Stimulated activated CD8-positive, alpha-beta memory T cell treated with anti-CD3 and anti-CD28 coated beads, Interleukin-12 subunit alpha, Interleukin-12 subunit beta, amount 100 ng/mL, for 4 hours (primary cell): ENCODE results near the gene RASA1.

Experiments used
- DNase-seq: peaks from one replicate; pipeline ENCODE4 v3.0.0-alpha.2; 2020; ENCODE audit warnings: low read depth

RASA1 gene

DNA sequence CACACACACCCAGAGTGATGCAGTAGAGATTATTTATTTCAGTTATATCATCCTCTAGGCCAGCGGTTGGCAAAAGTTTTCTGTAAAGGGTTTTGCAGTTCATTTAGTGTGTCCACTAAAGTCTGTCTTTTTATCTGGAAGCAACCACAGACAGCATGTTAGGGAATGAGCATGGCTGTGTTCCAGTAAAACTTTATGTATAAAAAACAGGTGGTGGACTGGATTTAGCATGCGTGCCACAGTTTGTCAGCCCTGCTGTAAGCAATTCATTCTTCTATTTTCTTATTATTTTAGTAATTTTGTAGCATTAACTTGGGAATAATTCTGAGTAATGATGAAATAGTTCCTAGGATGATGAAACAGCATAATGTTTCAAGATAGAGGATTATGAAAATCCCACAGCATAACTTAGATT lies 93.4 kb downstream of the RASA1 start:
- DNase-seq: no peak

DNA sequence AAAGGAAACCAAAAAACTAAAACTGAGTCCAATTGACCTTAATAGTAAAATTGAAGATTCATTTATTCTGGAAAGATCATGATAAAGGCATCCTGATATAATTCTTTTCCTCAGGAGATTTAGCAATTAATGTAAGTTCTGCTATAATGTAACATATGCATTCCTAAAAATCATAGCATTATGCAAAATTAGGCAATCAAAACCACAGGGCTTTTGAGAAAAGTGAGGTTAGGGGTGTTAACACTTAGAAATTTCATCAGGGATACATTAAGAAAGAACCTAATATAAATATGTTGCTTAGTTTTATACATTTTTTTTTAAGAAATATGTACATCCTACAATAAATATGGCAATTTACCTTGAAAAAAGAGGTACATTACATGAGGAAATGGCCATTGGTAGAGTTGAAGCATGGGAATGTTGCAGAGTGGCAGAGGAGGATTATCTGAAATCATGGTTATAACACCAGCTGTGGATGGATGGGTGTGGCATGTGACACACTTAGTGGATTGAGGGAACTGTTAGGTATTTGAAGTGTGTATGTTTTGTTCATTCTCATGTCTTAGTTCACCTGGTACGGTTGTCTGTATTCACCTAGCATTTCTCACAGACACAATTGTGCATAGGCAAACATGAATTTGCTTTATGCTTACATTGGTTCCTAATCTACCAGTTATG lies 94.0 kb downstream of the RASA1 start:
- DNase-seq: no peak

GRCh38 chr5:87367243-87367642 lies 99.6 kb downstream of the RASA1 start:
- DNase-seq: no peak

- DNase-seq: no peak
Measured at GRCh38 chr5:87368601-87369000, 100.9 kb downstream of the RASA1 start.

GRCh38 chr5:87369431-87369830 lies 101.7 kb downstream of the RASA1 start:
- no peak for DNase-seq

- DNase-seq: no peak
Measured at GRCh38 chr5:87372705-87373104, 105.0 kb downstream of the RASA1 start.

DNA sequence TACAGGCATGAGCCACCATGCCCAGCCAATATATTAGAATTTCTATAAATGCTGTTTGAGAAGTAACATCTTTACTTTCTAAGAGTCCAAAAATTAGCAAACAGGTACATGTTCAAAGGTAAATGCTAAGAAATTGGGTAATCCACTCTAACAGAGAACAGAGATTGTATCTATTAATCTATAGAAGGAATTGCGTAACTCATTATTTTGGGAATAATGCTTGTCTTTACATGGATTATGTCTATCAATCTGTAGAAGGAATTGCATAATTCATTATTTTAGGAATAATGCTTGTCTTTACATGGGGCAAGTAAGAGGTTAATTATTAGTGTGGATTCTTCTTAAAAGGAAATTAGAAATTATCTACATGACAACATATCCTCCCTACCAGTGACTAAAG lies 114.5 kb downstream of the RASA1 start:
- DNase-seq: no peak

- DNase-seq: no peak
Measured at GRCh38 chr5:87383216-87383615, 115.5 kb downstream of the RASA1 start.

DNA sequence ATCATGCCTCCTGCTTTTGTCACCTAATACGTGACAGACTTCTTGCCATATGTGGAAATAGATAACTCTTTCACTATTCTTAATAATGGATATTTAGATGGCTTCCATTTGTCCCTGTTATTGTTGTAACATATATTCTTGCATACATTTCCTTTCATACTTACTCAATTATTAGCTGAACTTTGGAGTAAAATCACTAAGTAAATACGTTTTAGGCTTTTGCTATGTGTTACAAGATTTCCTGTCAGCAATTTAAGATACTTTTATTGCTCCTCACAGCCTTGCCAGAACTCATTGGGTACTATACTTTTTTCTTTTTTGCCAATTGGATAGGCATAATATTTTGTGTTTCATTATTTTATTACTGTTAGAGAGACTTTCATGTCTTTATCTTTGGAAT lies 118.1 kb downstream of the RASA1 start:
- DNase-seq: no peak

DNA sequence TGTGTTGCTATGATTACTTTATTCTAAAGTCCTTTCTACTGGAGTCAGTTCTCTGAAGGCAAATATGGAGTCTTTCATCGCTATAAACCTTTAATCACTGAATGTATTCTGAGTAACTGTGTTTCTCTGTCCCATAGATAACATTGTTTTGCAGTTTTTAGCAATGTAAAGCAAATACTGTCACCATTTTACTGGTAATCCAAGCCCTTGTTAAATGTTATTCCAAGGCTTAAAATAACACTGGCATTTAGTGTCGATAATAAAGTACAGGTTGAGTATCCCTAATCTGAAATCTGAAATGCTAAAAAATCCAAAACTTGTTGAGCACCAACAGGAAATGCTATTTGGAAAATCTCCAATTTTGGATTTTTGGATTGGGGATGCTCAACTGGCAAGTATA lies 120.4 kb downstream of the RASA1 start:
- no peak for DNase-seq

- DNase-seq: no peak
Measured at GRCh38 chr5:87389296-87390034, 121.8 kb downstream of the RASA1 start.

DNA sequence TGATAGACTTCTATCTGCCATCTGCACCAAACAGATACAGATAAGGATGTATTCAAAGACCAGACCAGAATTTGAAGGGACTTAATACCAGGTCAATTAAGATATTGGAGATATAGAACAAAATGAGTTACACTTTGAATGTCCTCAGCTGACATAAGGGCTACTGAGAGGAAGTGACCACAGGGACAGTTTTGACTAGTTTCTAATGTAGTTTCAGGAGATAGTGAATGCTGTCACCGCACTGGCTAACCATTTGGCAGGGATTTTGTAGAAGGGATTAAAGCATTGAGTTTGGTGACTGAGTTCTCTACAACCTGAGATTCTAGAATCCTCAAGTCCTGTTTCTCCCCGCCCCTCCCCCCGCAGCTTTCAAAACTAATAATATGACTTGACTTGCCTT lies 122.4 kb downstream of the RASA1 start:
- DNase-seq: no peak

GRCh38 chr5:87390576-87391199 lies 123.0 kb downstream of the RASA1 start:
- DNase-seq: no peak

- no peak for DNase-seq
Measured at GRCh38 chr5:87392170-87392569, 124.5 kb downstream of the RASA1 start.

DNA sequence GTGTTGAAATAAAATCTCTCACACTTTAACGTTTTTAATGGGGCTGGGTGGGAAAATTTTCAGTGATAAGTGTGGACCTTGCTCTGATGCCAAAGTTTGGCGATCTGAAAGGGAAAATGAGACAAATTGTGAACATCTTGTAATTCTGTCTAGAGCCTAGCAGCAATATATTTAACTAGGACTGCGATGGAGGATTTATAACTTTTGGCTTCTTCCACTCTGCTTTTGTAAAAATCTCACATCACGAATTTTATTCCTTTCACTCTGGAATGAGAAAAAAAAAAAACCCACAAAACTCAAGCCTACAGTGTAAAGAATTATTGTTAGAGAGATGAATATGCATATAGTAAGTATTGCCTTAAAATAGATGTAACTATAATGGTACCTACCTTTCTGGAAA lies 125.1 kb downstream of the RASA1 start:
- no peak for DNase-seq

DNA sequence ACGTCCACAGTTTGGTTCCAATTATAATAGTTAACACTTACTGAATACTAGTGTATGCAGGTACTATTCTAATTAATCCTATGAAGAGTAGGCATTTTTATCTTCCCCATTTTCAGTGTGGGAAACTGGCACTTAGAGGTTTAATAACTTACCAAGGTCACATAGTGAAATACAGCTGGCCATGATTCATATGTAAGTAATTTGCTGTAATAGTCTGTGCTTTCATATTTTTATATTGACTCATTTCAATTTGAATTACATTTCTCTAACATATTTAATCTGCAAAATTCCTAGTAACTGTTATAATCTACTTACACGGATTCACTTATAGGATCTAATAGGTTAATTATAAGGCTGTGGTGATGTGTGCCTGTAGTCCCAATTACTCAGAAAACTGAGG lies 125.6 kb downstream of the RASA1 start:
- DNase-seq: no peak

DNA sequence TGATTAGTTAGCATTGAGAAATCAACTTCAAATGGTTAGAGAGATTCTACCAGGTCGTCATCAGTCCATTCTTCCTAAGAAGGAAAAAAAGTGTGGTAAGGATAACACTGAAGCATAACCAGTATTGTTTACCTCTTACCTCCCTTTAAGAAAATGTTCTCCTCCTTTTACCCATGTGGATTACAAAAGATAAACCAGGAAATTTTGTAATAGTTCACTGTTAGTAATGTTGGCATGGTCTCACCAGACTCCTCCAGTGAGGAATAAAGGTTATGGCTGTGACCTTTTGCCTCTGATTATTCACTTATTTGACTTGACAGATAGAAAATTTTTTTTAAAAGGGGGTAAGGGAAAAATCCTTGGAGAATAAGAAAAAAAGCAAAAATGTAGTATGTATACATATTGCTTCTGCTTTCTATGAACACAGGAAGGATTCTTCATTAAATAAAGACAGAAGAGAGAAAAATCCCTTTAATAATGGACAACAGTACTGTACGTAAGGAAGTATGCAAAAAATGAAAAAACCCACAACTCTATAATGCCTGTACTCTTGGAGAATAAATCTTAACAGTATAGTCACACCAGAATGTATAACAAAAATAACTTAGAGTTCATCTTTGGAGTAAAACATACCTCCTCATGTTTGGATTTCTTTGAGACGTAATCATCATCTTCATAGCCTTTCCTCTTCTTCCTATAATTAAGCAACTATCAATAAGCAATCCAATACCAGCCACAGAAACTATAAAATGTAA lies 126.9 kb downstream of the RASA1 start:
- DNase-seq: no peak

DNA sequence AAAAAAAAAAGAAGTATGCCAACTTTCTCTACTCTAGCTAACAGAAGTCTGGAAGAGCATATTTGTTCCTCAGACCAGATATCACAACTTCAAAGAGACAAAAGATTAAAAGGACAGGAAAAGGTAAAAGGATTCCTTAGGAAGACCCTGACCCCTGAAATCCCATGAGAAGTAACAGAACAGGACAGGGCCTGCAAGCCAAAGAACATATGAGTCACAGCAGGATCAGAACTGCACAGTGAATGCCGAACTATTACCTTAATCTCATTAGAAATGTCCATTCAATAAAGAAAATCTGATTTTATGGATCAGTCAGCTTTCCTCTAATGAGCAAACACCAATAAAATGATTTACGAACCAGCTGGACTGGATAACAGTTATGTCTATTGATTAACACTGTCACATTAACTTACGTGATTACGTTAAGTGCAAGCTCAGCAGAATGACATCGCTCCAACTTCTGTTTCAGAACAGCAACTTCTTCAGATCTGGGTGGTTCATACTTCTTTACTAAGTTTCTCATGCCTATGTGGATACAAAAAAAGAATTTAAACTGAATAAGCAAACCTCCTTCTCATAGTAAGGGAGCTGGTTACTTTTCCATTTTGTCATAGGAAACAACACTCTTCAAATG lies 131.4 kb downstream of the RASA1 start:
- no peak for DNase-seq

- DNase-seq: no peak
Measured at GRCh38 chr5:87399720-87400119, 132.0 kb downstream of the RASA1 start.

DNA sequence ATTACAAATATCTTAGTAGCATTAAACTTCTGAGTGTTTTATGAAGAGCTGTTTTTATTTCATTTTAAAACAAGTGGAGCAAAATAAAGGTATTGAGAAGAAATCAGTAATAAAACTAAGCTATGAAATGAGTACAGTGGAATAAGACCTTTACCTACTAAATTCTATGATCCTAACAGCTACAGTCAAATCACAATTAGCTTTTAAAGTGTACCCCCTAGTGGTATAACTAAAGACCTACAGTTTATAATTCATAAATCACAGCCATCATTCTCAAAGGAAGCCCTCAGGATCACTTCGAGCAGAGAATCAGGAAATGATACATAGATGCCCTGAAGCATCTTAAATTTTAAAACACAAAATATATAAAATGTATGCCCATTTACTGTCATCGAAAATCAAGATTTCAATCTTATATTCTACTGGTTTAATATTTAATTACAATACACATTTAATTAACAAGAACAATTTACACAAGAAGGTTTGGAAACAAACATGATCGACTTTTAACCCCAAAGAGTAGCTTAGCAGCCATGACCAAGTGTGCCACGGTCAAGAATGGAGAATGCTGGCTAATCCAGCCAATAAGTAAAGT lies 132.7 kb downstream of the RASA1 start:
- no peak for DNase-seq

GRCh38 chr5:87401626-87402025 lies 133.9 kb downstream of the RASA1 start:
- no peak for DNase-seq

- DNase-seq: no peak
Measured at GRCh38 chr5:87403409-87403808, 135.7 kb downstream of the RASA1 start.
